Measurements from ENCODE around the gene CLDN11.

The CLDN11 gene

DNA sequence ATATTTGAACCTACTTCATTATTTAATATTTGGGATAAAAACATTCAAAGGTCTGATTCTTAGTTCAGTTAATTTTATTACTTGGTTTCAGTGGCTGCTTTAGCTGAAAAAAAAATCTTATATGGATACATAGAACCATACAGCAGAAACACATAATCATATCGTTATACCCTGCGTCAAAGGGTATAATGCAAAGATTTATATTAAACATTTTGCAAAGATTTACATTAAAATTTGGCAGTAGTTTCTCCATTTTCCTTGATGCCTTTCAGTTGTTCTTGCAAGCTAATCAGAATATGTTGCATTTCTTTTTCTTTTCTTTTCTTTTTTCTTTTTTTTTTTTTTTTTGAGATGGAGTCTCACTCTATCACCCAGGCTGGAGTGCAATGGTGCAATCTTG, 31.4 kb downstream of the CLDN11 start:
- H3K4me3 ChIP-seq (ENCODE audit: low read length), result no peak overlapping the region
- H3K9ac ChIP-seq (ENCODE audit: low read length), result no peak overlapping the region
- H3K27ac ChIP-seq (ENCODE audit: low read length), result no peak overlapping the region
- peaks cover 5% of the 10 kb centered on the region for H3K4me1 ChIP-seq (ENCODE audit: control insufficient read depth, low read depth, low read length)
- H3K9me3 ChIP-seq (ENCODE audit: control insufficient read depth, low read depth, low read length), result no peaks in the 10 kb centered on the region
- H3K27me3 ChIP-seq (ENCODE audit: control insufficient read depth, insufficient read depth, low read length), result no peaks in the 10 kb centered on the region
- H3K36me3 ChIP-seq (ENCODE audit: control insufficient read depth, low read depth, low read length), result no peaks in the 10 kb centered on the region

DNA sequence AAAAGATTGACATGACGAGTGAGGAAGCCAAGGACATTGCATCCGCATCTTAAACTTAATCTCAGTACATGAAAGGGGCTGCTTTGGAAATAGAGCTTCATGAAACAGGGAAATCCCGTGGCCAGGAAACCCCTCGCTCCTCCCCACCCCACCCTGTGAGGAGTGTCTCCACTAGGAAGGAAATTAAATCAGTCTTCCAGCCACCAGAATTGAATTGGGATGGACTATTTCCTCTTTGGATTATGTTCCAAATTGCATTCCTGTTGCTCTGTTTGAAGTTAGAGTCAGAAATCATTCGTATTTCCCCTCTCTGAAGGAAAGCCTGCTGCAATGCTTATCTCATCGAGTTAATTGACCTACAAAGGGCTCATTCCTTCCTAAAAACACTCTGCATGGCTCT, 35.8 kb downstream of the CLDN11 start:
- no peak overlapping the region for H3K27ac ChIP-seq (ENCODE audit: low read length)
- H3K9me3 ChIP-seq (ENCODE audit: control insufficient read depth, low read depth, low read length), result no peaks in the 10 kb centered on the region
- peaks cover 5% of the 10 kb centered on the region for H3K4me1 ChIP-seq (ENCODE audit: control insufficient read depth, low read depth, low read length)
- no peak overlapping the region for H3K9ac ChIP-seq (ENCODE audit: low read length)
- no peak overlapping the region for H3K4me3 ChIP-seq (ENCODE audit: low read length)
- H3K36me3 ChIP-seq (ENCODE audit: control insufficient read depth, low read depth, low read length), result no peaks in the 10 kb centered on the region
- H3K27me3 ChIP-seq (ENCODE audit: control insufficient read depth, insufficient read depth, low read length), result no peaks in the 10 kb centered on the region

DNA sequence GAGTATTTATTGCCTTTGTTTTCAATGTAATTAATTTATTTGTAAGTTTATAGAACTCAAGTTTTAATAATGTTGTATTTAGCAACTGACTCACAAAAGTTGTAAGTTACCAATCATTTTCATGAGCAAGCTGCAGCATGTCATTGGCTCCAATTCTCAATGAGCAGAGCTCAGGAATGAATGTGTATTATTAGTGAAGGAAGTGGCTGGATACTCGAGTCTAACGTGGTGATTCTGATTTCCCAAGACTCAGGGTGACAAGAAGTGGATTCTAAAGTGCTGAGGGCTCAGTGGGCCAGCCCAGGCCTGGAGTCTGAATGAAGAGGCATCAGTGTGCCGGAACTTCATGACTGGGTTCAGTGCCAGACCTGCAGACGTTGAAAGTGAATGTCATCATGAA, 39.6 kb downstream of the CLDN11 start:
- no peak overlapping the region for H3K4me3 ChIP-seq (ENCODE audit: low read length)
- no peaks in the 10 kb centered on the region for H3K4me1 ChIP-seq (ENCODE audit: control insufficient read depth, low read depth, low read length)
- H3K36me3 ChIP-seq (ENCODE audit: control insufficient read depth, low read depth, low read length), result no peaks in the 10 kb centered on the region
- H3K27ac ChIP-seq (ENCODE audit: low read length), result no peak overlapping the region
- H3K27me3 ChIP-seq (ENCODE audit: control insufficient read depth, insufficient read depth, low read length), result no peaks in the 10 kb centered on the region
- H3K9me3 ChIP-seq (ENCODE audit: control insufficient read depth, low read depth, low read length), result no peaks in the 10 kb centered on the region
- H3K9ac ChIP-seq (ENCODE audit: low read length), result no peak overlapping the region

GRCh38 chr3:170463011-170463410, 44.3 kb downstream of the CLDN11 start:
- Histone ChIP-seq H3K27me3 (ENCODE audit: control insufficient read depth, insufficient read depth, low read length) (no peaks in the 10 kb centered on the region), H3K9me3 (ENCODE audit: control insufficient read depth, low read depth, low read length) (no peaks in the 10 kb centered on the region), H3K36me3 (ENCODE audit: control insufficient read depth, low read depth, low read length) (no peaks in the 10 kb centered on the region), H3K9ac (ENCODE audit: low read length) (no peak overlapping the region), H3K4me1 (ENCODE audit: control insufficient read depth, low read depth, low read length) (peaks cover 6% of the 10 kb centered on the region), H3K4me3 (ENCODE audit: low read length) (no peak overlapping the region), H3K27ac (ENCODE audit: low read length) (no peak overlapping the region)

GRCh38 chr3:170465955-170466354, 47.3 kb downstream of the CLDN11 start:
- no peaks in the 10 kb centered on the region for H3K27me3 ChIP-seq (ENCODE audit: control insufficient read depth, insufficient read depth, low read length)
- no peaks in the 10 kb centered on the region for H3K36me3 ChIP-seq (ENCODE audit: control insufficient read depth, low read depth, low read length)
- no peak overlapping the region for H3K9ac ChIP-seq (ENCODE audit: low read length)
- no peaks in the 10 kb centered on the region for H3K9me3 ChIP-seq (ENCODE audit: control insufficient read depth, low read depth, low read length)
- H3K27ac ChIP-seq (ENCODE audit: low read length), result no peak overlapping the region
- H3K4me1 ChIP-seq (ENCODE audit: control insufficient read depth, low read depth, low read length), result peaks cover 9% of the 10 kb centered on the region
- no peak overlapping the region for H3K4me3 ChIP-seq (ENCODE audit: low read length)

DNA sequence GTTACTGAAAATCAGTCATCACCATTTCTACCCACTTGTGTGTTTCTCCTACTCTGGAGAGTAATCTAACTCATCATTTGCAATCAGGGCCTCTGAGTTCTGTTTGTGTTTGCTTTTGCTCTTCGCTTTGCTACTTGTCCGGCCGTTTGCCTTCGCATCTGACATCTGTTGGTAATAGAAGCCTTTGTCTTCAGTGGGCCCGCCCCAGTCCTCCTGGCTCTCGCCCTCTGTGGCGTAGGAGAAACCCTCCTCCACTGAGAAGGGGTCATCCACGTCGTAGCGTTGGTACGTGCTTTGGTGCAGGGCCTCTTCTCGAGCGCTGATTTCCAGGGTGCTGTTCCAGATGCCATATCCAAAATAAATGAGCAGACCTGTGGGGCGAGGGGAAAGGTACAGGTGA, 48.3 kb downstream of the CLDN11 start:
- no peak overlapping the region for H3K4me3 ChIP-seq (ENCODE audit: low read length)
- H3K27ac ChIP-seq (ENCODE audit: low read length), result no peak overlapping the region
- no peaks in the 10 kb centered on the region for H3K36me3 ChIP-seq (ENCODE audit: control insufficient read depth, low read depth, low read length)
- H3K27me3 ChIP-seq (ENCODE audit: control insufficient read depth, insufficient read depth, low read length), result no peaks in the 10 kb centered on the region
- H3K9me3 ChIP-seq (ENCODE audit: control insufficient read depth, low read depth, low read length), result no peaks in the 10 kb centered on the region
- peaks cover 9% of the 10 kb centered on the region for H3K4me1 ChIP-seq (ENCODE audit: control insufficient read depth, low read depth, low read length)
- no peak overlapping the region for H3K9ac ChIP-seq (ENCODE audit: low read length)

- Histone ChIP-seq H3K27ac (ENCODE audit: low read length) (no peak overlapping the region), H3K4me3 (ENCODE audit: low read length) (no peak overlapping the region), H3K36me3 (ENCODE audit: control insufficient read depth, low read depth, low read length) (no peaks in the 10 kb centered on the region), H3K9ac (ENCODE audit: low read length) (no peak overlapping the region), H3K27me3 (ENCODE audit: control insufficient read depth, insufficient read depth, low read length) (no peaks in the 10 kb centered on the region), H3K4me1 (ENCODE audit: control insufficient read depth, low read depth, low read length) (peaks cover 9% of the 10 kb centered on the region), H3K9me3 (ENCODE audit: control insufficient read depth, low read depth, low read length) (no peaks in the 10 kb centered on the region)
These were observed 49.0 kb downstream of the CLDN11 start for GRCh38 chr3:170467571-170468147.

GRCh38 chr3:170469151-170470062, 50.7 kb downstream of the CLDN11 start:
- H3K36me3 ChIP-seq (ENCODE audit: control insufficient read depth, low read depth, low read length), result no peaks in the 10 kb centered on the region
- H3K27ac ChIP-seq (ENCODE audit: low read length), result no peak overlapping the region
- no peak overlapping the region for H3K4me3 ChIP-seq (ENCODE audit: low read length)
- no peaks in the 10 kb centered on the region for H3K27me3 ChIP-seq (ENCODE audit: control insufficient read depth, insufficient read depth, low read length)
- peaks cover 9% of the 10 kb centered on the region for H3K4me1 ChIP-seq (ENCODE audit: control insufficient read depth, low read depth, low read length)
- H3K9ac ChIP-seq (ENCODE audit: low read length), result no peak overlapping the region
- H3K9me3 ChIP-seq (ENCODE audit: control insufficient read depth, low read depth, low read length), result no peaks in the 10 kb centered on the region

- Histone ChIP-seq H3K4me3 (ENCODE audit: low read length) (no peak overlapping the region), H3K9me3 (ENCODE audit: control insufficient read depth, low read depth, low read length) (no peaks in the 10 kb centered on the region), H3K36me3 (ENCODE audit: control insufficient read depth, low read depth, low read length) (no peaks in the 10 kb centered on the region), H3K27me3 (ENCODE audit: control insufficient read depth, insufficient read depth, low read length) (no peaks in the 10 kb centered on the region), H3K27ac (ENCODE audit: low read length) (no peak overlapping the region), H3K9ac (ENCODE audit: low read length) (no peak overlapping the region), H3K4me1 (ENCODE audit: control insufficient read depth, low read depth, low read length) (peaks cover 5% of the 10 kb centered on the region)
These were observed 51.7 kb downstream of the CLDN11 start for GRCh38 chr3:170470063-170471016.

- H3K9ac ChIP-seq (ENCODE audit: low read length), result no peak overlapping the region
- no peaks in the 10 kb centered on the region for H3K27me3 ChIP-seq (ENCODE audit: control insufficient read depth, insufficient read depth, low read length)
- H3K9me3 ChIP-seq (ENCODE audit: control insufficient read depth, low read depth, low read length), result no peaks in the 10 kb centered on the region
- peaks cover 6% of the 10 kb centered on the region for H3K4me1 ChIP-seq (ENCODE audit: control insufficient read depth, low read depth, low read length)
- no peak overlapping the region for H3K4me3 ChIP-seq (ENCODE audit: low read length)
- no peak overlapping the region for H3K27ac ChIP-seq (ENCODE audit: low read length)
- no peaks in the 10 kb centered on the region for H3K36me3 ChIP-seq (ENCODE audit: control insufficient read depth, low read depth, low read length)
These were observed 52.5 kb downstream of the CLDN11 start for GRCh38 chr3:170471149-170471548.

DNA sequence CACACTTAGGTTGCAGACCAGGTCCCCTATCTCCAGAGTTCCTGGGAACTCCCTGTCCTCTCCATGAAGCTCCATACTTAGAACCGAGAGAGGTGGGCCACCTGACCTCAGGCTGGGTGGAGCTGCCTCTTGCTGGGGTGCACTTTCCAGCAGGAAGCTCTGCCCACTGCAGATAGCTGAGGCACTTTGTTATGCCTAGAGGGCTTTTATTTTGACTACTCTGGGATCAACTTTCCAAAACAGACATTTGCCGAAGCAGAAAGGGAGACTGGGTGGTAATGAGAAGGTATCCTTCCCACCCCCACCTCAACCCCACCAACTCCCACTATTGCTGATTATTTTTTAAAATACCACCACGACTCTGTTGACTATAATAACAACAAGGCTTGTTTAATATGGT, 54.7 kb downstream of the CLDN11 start:
- H3K27me3 ChIP-seq (ENCODE audit: control insufficient read depth, insufficient read depth, low read length), result no peaks in the 10 kb centered on the region
- H3K4me1 ChIP-seq (ENCODE audit: control insufficient read depth, low read depth, low read length), result peaks cover 12% of the 10 kb centered on the region
- no peaks in the 10 kb centered on the region for H3K36me3 ChIP-seq (ENCODE audit: control insufficient read depth, low read depth, low read length)
- no peaks in the 10 kb centered on the region for H3K9me3 ChIP-seq (ENCODE audit: control insufficient read depth, low read depth, low read length)
- H3K4me3 ChIP-seq (ENCODE audit: low read length), result no peak overlapping the region
- no peak overlapping the region for H3K27ac ChIP-seq (ENCODE audit: low read length)
- H3K9ac ChIP-seq (ENCODE audit: low read length), result no peak overlapping the region

Data from iPS-18a (cell line).